A673 (cell line): ENCODE results near the gene PIGL. TPM values are rescaled to one million over a fixed set of nuclear protein-coding genes. Genes with fewer than 3 reads are reported as not detected.

Experiments used
- BruUV-seq: library from RNA; stranded (reverse); fragments of 400-500 nt; replicated peaks from 2 replicates; lab custom pipeline; 2021; lab: Mats Ljungman, UMichigan
- CTCF ChIA-PET: fragments of 300-600 bp; sonication (Branson Sonifier 250); formaldehyde crosslinking; loops from one replicate; lab custom pipeline; 2022; ENCODE audit warnings: antibody characterized with exemption; lab: Charles Lee
- POLR2A ChIA-PET: fragments of 300-600 bp; sonication (Branson Sonifier 250); formaldehyde crosslinking; loops from one replicate; lab custom pipeline; 2022; ENCODE audit warnings: antibody characterized with exemption; ENCODE audit not compliant: low non-redundant PET; lab: Charles Lee
- DNase-seq: peaks from one replicate; pipeline ENCODE4 v3.0.0-alpha.2; 2015; ENCODE audit warnings: low spot score
- H3K27ac ChIP-seq: fragments of 200-600 bp; sonication (generic); 2 replicates; pipeline ENCODE4 v1.5.1; 2016; ENCODE audit warnings: mixed run types, low read depth, mild to moderate bottlenecking, mixed read lengths, antibody characterized with exemption, low read length; ENCODE audit not compliant: poor library complexity, severe bottlenecking
- H3K27me3 ChIP-seq: fragments of 200-600 bp; sonication (generic); replicated peaks from 2 replicates; pipeline ENCODE4 v1.6.1; 2017; ENCODE audit warnings: mixed run types, low read depth, mild to moderate bottlenecking, mixed read lengths, antibody characterized with exemption, low read length; ENCODE audit not compliant: insufficient read depth, poor library complexity
- H3K36me3 ChIP-seq: fragments of 200-600 bp; sonication (generic); 2 replicates; pipeline ENCODE4 v1.6.1; 2016; ENCODE audit warnings: mixed run types, mild to moderate bottlenecking, mixed read lengths, antibody characterized with exemption, low read length; ENCODE audit not compliant: insufficient read depth, poor library complexity, severe bottlenecking
- H3K4me1 ChIP-seq: fragments of 200-600 bp; sonication (generic); 2 replicates; pipeline ENCODE4 v1.6.1; 2017; ENCODE audit warnings: mixed run types, mild to moderate bottlenecking, mixed read lengths, antibody characterized with exemption, low read length; ENCODE audit not compliant: insufficient read depth, poor library complexity, severe bottlenecking
- H3K4me3 ChIP-seq: fragments of 200-600 bp; sonication (generic); 2 replicates; pipeline ENCODE4 v1.5.1; 2016; ENCODE audit warnings: low read depth, mixed run types, mild to moderate bottlenecking, mixed read lengths, low read length; ENCODE audit not compliant: poor library complexity, severe bottlenecking
- H3K9me3 ChIP-seq: fragments of 200-600 bp; sonication (generic); 2 replicates; pipeline ENCODE4 v1.6.1; 2016; ENCODE audit warnings: mixed run types, low read depth, mild to moderate bottlenecking, mixed read lengths, antibody characterized with exemption, low read length; ENCODE audit not compliant: poor library complexity, severe bottlenecking
- CTCF ChIP-seq: fragments of 300-800, 200-600 bp; sonication (generic); conservative IDR thresholded peaks from 2 replicates; pipeline ENCODE4 v1.5.1; 2017; ENCODE audit warnings: low read depth, mild to moderate bottlenecking, antibody characterized with exemption, low read length, moderate library complexity, mixed read lengths
- EZH2 ChIP-seq: fragments of 200-600 bp; sonication (generic); IDR thresholded peaks from 2 replicates; pipeline ENCODE4 v1.6.1; 2017; ENCODE audit warnings: borderline replicate concordance, low read depth, mild to moderate bottlenecking, mixed read lengths, antibody characterized with exemption, low read length; ENCODE audit not compliant: poor library complexity, severe bottlenecking
- intact Hi-C: fragments of 100-400 bp; cut with micrococcal nuclease; formaldehyde crosslinking; loops from one replicate; pipeline ENCODE4 v1.10.0; 2022; ENCODE audit not compliant: unreplicated experiment
- total RNA-seq: library from RNA; stranded (reverse); gene quantifications from 2 replicates; pipeline ENCODE4 v1.2.3, GENCODE V29; 2021

PIGL gene
- total RNA-seq, 1 experiment from 2014 or later = 31.7 TPM

- H3K27ac ChIP-seq = no peak overlapping the region
- no TSS peak for BruUV-seq
- no peak overlapping the region for H3K4me3 ChIP-seq
- intact Hi-C loops = no loop called here
- CTCF ChIA-PET = interaction anchor here (0.5 kb wide), 1 partner anchor 13 kb away, joined by 3 read pairs; no protein-coding TSS in a partner anchor
- POLR2A ChIA-PET = interaction anchor here (0.6 kb wide), 1 partner anchor 89 kb away, joined by 5 read pairs; no protein-coding TSS in a partner anchor
- DNase-seq = no peak
- H3K4me1 ChIP-seq = no peaks in the 10 kb centered on the region
- H3K27me3 ChIP-seq = no peaks in the 10 kb centered on the region
- H3K9me3 ChIP-seq = no peaks in the 10 kb centered on the region
- H3K36me3 ChIP-seq = no peaks in the 10 kb centered on the region
- TF ChIP-seq CTCF = no peak
Observed at GRCh38 chr17:16298140-16298662, 81.2 kb downstream of the PIGL start.

GRCh38 chr17:16300554-16300953 lies 83.5 kb downstream of the PIGL start:
- H3K4me3 ChIP-seq = no peak overlapping the region
- H3K27me3 ChIP-seq = no peaks in the 10 kb centered on the region
- no peaks in the 10 kb centered on the region for H3K9me3 ChIP-seq
- H3K4me1 ChIP-seq = no peaks in the 10 kb centered on the region
- ChIA-PET CTCF (no interaction called here), POLR2A (interaction anchor here (0.6 kb wide), 1 partner anchor 376 kb away, joined by 4 read pairs; no protein-coding TSS in a partner anchor)
- no peak overlapping the region for H3K27ac ChIP-seq
- no peaks in the 10 kb centered on the region for H3K36me3 ChIP-seq
- TF ChIP-seq EZH2 (no peak), CTCF (no peak)
- no TSS peak for BruUV-seq
- DNase-seq = no peak
- intact Hi-C loops = no loop called here

- no peak overlapping the region for H3K4me3 ChIP-seq
- TF ChIP-seq CTCF (no peak), EZH2 (no peak)
- CTCF ChIA-PET = no interaction called here
- H3K4me1 ChIP-seq = no peaks in the 10 kb centered on the region
- no peak for DNase-seq
- H3K27ac ChIP-seq = no peak overlapping the region
- no peaks in the 10 kb centered on the region for H3K27me3 ChIP-seq
- intact Hi-C loops = no loop called here
- H3K9me3 ChIP-seq = no peaks in the 10 kb centered on the region
- no peaks in the 10 kb centered on the region for H3K36me3 ChIP-seq
- no TSS peak for BruUV-seq
- POLR2A ChIA-PET = no interaction called here
Observed at GRCh38 chr17:16301963-16302855, 85.2 kb downstream of the PIGL start.
